PC-9 (cell line): ENCODE results near the gene ARIH1. TPM values are rescaled to one million over a fixed set of nuclear protein-coding genes. Genes with fewer than 3 reads are reported as not detected.

Source experiments
- total RNA-seq: library from RNA; stranded (reverse); gene quantifications from 2 replicates; pipeline ENCODE4 v1.2.3, GENCODE V29; 2021

The ARIH1 gene
- total RNA-seq, 1 experiment from 2014 or later: 144 TPM

Other genes starting within 250 kb of the ARIH1 start
- 1,294 and 1,809 TPM in 2 replicates for gene PKM, start 243.1 kb upstream of the ARIH1 start, total RNA-seq
- 51.3 and 65.9 TPM in 2 replicates for gene PARP6, start 201.8 kb upstream of the ARIH1 start, total RNA-seq
- not detected in 2 replicates for gene CELF6, start 154.2 kb upstream of the ARIH1 start, total RNA-seq
- gene HEXA, start 98.3 kb upstream of the ARIH1 start, total RNA-seq: 129 and 150 TPM in 2 replicates
- not detected in 2 replicates for gene TMEM202, start 76.0 kb upstream of the ARIH1 start, total RNA-seq
- gene GOLGA6B, start 180.4 kb downstream of the ARIH1 start, total RNA-seq: 0.22 TPM in 1 of 2 replicates, not detected in the other
- 0.35 TPM in 1 of 2 replicates, not detected in the other for gene HIGD2B, start 211.9 kb downstream of the ARIH1 start, total RNA-seq
- gene BBS4, start 211.9 kb downstream of the ARIH1 start, total RNA-seq: 10.6 and 10.8 TPM in 2 replicates